ENCODE data around the gene SEMA3F.

The SEMA3F gene

GRCh38 chr3:50237754-50238548, 82.8 kb downstream of the SEMA3F start:
- DNase-seq = peak; percentile 95 to 97

- DNase-seq = peak; percentile 69 to 71
These were observed 83.5 kb downstream of the SEMA3F start for GRCh38 chr3:50238549-50239026.

Measured in AML-193 (cell line).